ENCODE data around the gene HSD17B7.

Gene HSD17B7

GRCh38 chr1:162855461-162856150 is 65.1 kb downstream of the HSD17B7 start:
- no peak for DNase-seq (ENCODE audit: low read depth in 2 of 2, low spot score in 1 of 2)

GRCh38 chr1:162856260-162856659 is 65.8 kb downstream of the HSD17B7 start:
- DNase-seq (ENCODE audit: low read depth in 2 of 2, low spot score in 1 of 2) = no peak

GRCh38 chr1:162857850-162858249 is 67.3 kb downstream of the HSD17B7 start:
- no peak for DNase-seq (ENCODE audit: low read depth in 2 of 2, low spot score in 1 of 2)

GRCh38 chr1:162859191-162859590 is 68.7 kb downstream of the HSD17B7 start:
- no peak for DNase-seq (ENCODE audit: low read depth in 2 of 2, low spot score in 1 of 2)

GRCh38 chr1:162861101-162861500 is 70.6 kb downstream of the HSD17B7 start, which contains the start of gene CCDC190:
Gene CCDC190 (minus strand): TSS chr1:162861175. CDS start chr1:162859646, 1,529 bp downstream.
- DNase-seq (ENCODE audit: low read depth in 2 of 2, low spot score in 1 of 2) = no peak

GRCh38 chr1:162861625-162862024 is 71.1 kb downstream of the HSD17B7 start:
- no peak for DNase-seq (ENCODE audit: low read depth in 2 of 2, low spot score in 1 of 2)

Measured in stimulated activated CD8-positive, alpha-beta memory T cell treated with anti-CD3 and anti-CD28 coated beads, Interleukin-4, amount 100 ng/mL, for 1 hour (primary cell).